ENCODE data around the gene CELF5. TPM values are rescaled to one million over a fixed set of nuclear protein-coding genes. Genes with fewer than 3 reads are reported as not detected.

CELF5 gene
- polyA plus RNA-seq: not detected

GRCh38 chr19:3224346-3225168 lies at the start of gene CELF5:
Gene CELF5, plus strand, starts transcription at chr19:3224661. Its CDS starts 79 bp downstream, at chr19:3224740.
- Mint-ChIP-seq H3K9me3 (no peaks in the 10 kb centered on the region), H3K27ac (no peak within 1 kb of the TSS)

GRCh38 chr19:3175781-3176714 lies 48.4 kb upstream of the CELF5 start:
- peaks cover 3% of the 10 kb centered on the region for H3K36me3 Mint-ChIP-seq
- H3K27ac Mint-ChIP-seq: peak overlapping the region; percentile 92 to 98 (median 96)
- H3K4me3 Mint-ChIP-seq: peak overlapping the region; percentile 48 to 89 (median 68)
- H3K9me3 Mint-ChIP-seq: peaks cover 0 to 14% (median 2%) of the 10 kb centered on the region in 3 donors
- H3K27me3 Mint-ChIP-seq: no peaks in the 10 kb centered on the region
- H3K4me1 Mint-ChIP-seq: peaks cover 15 to 22% (median 16%) of the 10 kb centered on the region in 3 donors

More at GRCh38 chr19:3224346-3225168, at the start of gene CELF5:
- Mint-ChIP-seq H3K4me1 (peaks cover 0 to 3% (median 2%) of the 10 kb centered on the region in 3 donors), H3K4me3 (peak within 1 kb of the TSS in 2 of 4 donors; percentile 27 to 83), H3K36me3 (no peaks in the 10 kb centered on the region), H3K27me3 (peaks cover 27% of the 10 kb centered on the region)

- Mint-ChIP-seq H3K4me1 (peaks cover 13 to 22% (median 15%) of the 10 kb centered on the region in 3 donors), H3K27me3 (no peaks in the 10 kb centered on the region), H3K36me3 (peaks cover 3% of the 10 kb centered on the region), H3K4me3 (peak overlapping the region; percentile 31 to 89 (median 84)), H3K9me3 (peaks cover 0 to 14% (median 2%) of the 10 kb centered on the region in 3 donors), H3K27ac (peak overlapping the region; percentile 92 to 98 (median 96))
Observed at GRCh38 chr19:3176715-3177501, 47.6 kb upstream of the CELF5 start.

GRCh38 chr19:3178377-3178972 lies 46.0 kb upstream of the CELF5 start, which contains the start of gene S1PR4:
Gene S1PR4, plus strand, starts transcription at chr19:3178769. Its CDS starts 24 bp downstream, at chr19:3178793.
- H3K36me3 Mint-ChIP-seq: peaks cover 3% of the 10 kb centered on the region
- peak within 1 kb of the TSS; percentile 97 to 100 (median 99) for H3K27ac Mint-ChIP-seq
- H3K27me3 Mint-ChIP-seq: no peaks in the 10 kb centered on the region
- peaks cover 0 to 11% (median 2%) of the 10 kb centered on the region in 3 donors for H3K9me3 Mint-ChIP-seq
- peak within 1 kb of the TSS; percentile 96 to 99 (median 98) for H3K4me3 Mint-ChIP-seq
- peaks cover 15 to 17% (median 15%) of the 10 kb centered on the region in 3 donors for H3K4me1 Mint-ChIP-seq

- Mint-ChIP-seq H3K27ac (peak overlapping the region; percentile 94 to 100 (median 97)), H3K36me3 (peaks cover 3% of the 10 kb centered on the region), H3K9me3 (peaks cover 0 to 11% (median 2%) of the 10 kb centered on the region in 3 donors), H3K4me1 (peaks cover 19 to 22% (median 21%) of the 10 kb centered on the region in 3 donors), H3K27me3 (no peaks in the 10 kb centered on the region), H3K4me3 (peak overlapping the region; percentile 96 to 99 (median 98))
Observed at GRCh38 chr19:3178973-3179738, 45.3 kb upstream of the CELF5 start.

- H3K4me3 Mint-ChIP-seq: peak overlapping the region; percentile 96 to 99 (median 98)
- H3K27ac Mint-ChIP-seq: peak overlapping the region; percentile 94 to 100 (median 97)
- peaks cover 3% of the 10 kb centered on the region for H3K36me3 Mint-ChIP-seq
- no peaks in the 10 kb centered on the region for H3K27me3 Mint-ChIP-seq
- H3K9me3 Mint-ChIP-seq: peaks cover 0 to 11% (median 2%) of the 10 kb centered on the region in 3 donors
- peaks cover 23 to 28% (median 24%) of the 10 kb centered on the region in 3 donors for H3K4me1 Mint-ChIP-seq
Observed at GRCh38 chr19:3179739-3180293, 44.6 kb upstream of the CELF5 start.

GRCh38 chr19:3183721-3184641 lies 40.5 kb upstream of the CELF5 start:
- Mint-ChIP-seq H3K4me1 (peaks cover 22 to 35% (median 23%) of the 10 kb centered on the region in 3 donors), H3K27ac (peak overlapping the region; percentile 37 to 90 (median 89)), H3K4me3 (peak overlapping the region; percentile 58 to 96 (median 78)), H3K36me3 (peaks cover 3% of the 10 kb centered on the region), H3K9me3 (no peaks in the 10 kb centered on the region), H3K27me3 (no peaks in the 10 kb centered on the region)

- H3K4me3 Mint-ChIP-seq: peak overlapping the region; percentile 88 to 97 (median 95)
- no peaks in the 10 kb centered on the region for H3K27me3 Mint-ChIP-seq
Observed at GRCh38 chr19:3184847-3185460, 39.5 kb upstream of the CELF5 start.

GRCh38 chr19:3185461-3186159 lies 38.9 kb upstream of the CELF5 start, which contains the start of gene NCLN:
Gene NCLN, plus strand, starts transcription at chr19:3185930. Its CDS starts 101 bp downstream, at chr19:3186031.
- H3K27ac Mint-ChIP-seq: peak within 1 kb of the TSS; percentile 37 to 97 (median 89)
- H3K4me3 Mint-ChIP-seq: peak within 1 kb of the TSS; percentile 88 to 97 (median 95)
- H3K9me3 Mint-ChIP-seq: no peaks in the 10 kb centered on the region
- H3K27me3 Mint-ChIP-seq: no peaks in the 10 kb centered on the region
- no peaks in the 10 kb centered on the region for H3K36me3 Mint-ChIP-seq
- peaks cover 17 to 37% (median 22%) of the 10 kb centered on the region in 3 donors for H3K4me1 Mint-ChIP-seq

More at GRCh38 chr19:3184847-3185460, 39.5 kb upstream of the CELF5 start:
- Mint-ChIP-seq H3K9me3 (no peaks in the 10 kb centered on the region), H3K27ac (peak overlapping the region; percentile 37 to 97 (median 89)), H3K4me1 (peaks cover 22 to 37% (median 23%) of the 10 kb centered on the region in 3 donors), H3K36me3 (peaks cover 3% of the 10 kb centered on the region)

GRCh38 chr19:3186160-3186688 lies 38.2 kb upstream of the CELF5 start:
- Mint-ChIP-seq H3K9me3 (no peaks in the 10 kb centered on the region), H3K4me1 (peaks cover 14 to 40% (median 25%) of the 10 kb centered on the region in 3 donors), H3K36me3 (no peaks in the 10 kb centered on the region), H3K4me3 (peak overlapping the region; percentile 83 to 94 (median 86)), H3K27ac (peak overlapping the region in 1 of 3 donors; percentile 70), H3K27me3 (no peaks in the 10 kb centered on the region)
